HEK293 (cell line): Measurements from ENCODE around the gene COL9A1.

ENCODE experiments used
- GLI2 ChIP-seq: fragments of 450-650 bp; formaldehyde crosslinking; IDR thresholded peaks from 2 replicates; pipeline ENCODE4; 2017; ENCODE audit warnings: missing biosample characterization, missing genetic modification characterization, low read depth, borderline replicate concordance
- GLIS1 ChIP-seq: fragments of 450-650 bp; formaldehyde crosslinking; IDR thresholded peaks from 2 replicates; pipeline ENCODE4 v1.5.1; 2016; ENCODE audit warnings: missing biosample characterization, missing genetic modification characterization
- PRDM4 ChIP-seq: fragments of 450-650 bp; formaldehyde crosslinking; IDR thresholded peaks from 2 replicates; pipeline ENCODE4 v1.5.1; 2017; ENCODE audit warnings: missing biosample characterization, missing genetic modification characterization
- SP7 ChIP-seq: fragments of 450-650 bp; formaldehyde crosslinking; IDR thresholded peaks from 2 replicates; pipeline ENCODE4 v1.5.1; 2016; ENCODE audit warnings: missing biosample characterization, missing genetic modification characterization
- YY2 ChIP-seq: fragments of 450-650 bp; formaldehyde crosslinking; IDR thresholded peaks from 2 replicates; pipeline ENCODE4 v1.5.1; 2016; ENCODE audit warnings: missing biosample characterization, missing genetic modification characterization
- ZBTB49 ChIP-seq: fragments of 450-650 bp; formaldehyde crosslinking; IDR thresholded peaks from 2 replicates; pipeline ENCODE4 v1.5.1; 2016; ENCODE audit warnings: missing biosample characterization, missing genetic modification characterization, low read depth
- ZFP3 ChIP-seq: fragments of 450-650 bp; formaldehyde crosslinking; IDR thresholded peaks from 2 replicates; pipeline ENCODE4 v1.5.1; 2016; ENCODE audit warnings: low read depth, missing biosample characterization, missing genetic modification characterization
- ZFP41 ChIP-seq: fragments of 450-650 bp; formaldehyde crosslinking; IDR thresholded peaks from 2 replicates; pipeline ENCODE4 v1.5.1; 2016; ENCODE audit warnings: missing biosample characterization, missing genetic modification characterization, borderline replicate concordance
- ZIC2 ChIP-seq: fragments of 450-650 bp; formaldehyde crosslinking; IDR thresholded peaks from 2 replicates; pipeline ENCODE4 v1.5.1; 2016; ENCODE audit warnings: missing biosample characterization, missing genetic modification characterization
- ZNF10 ChIP-seq: fragments of 450-650 bp; formaldehyde crosslinking; IDR thresholded peaks from 2 replicates; pipeline ENCODE4 v1.5.1; 2017; ENCODE audit warnings: missing biosample characterization, missing genetic modification characterization
- ZNF148 ChIP-seq: fragments of 450-650 bp; formaldehyde crosslinking; IDR thresholded peaks from 2 replicates; pipeline ENCODE4 v1.5.0; 2017; ENCODE audit warnings: missing biosample characterization, missing genetic modification characterization, borderline replicate concordance
- ZNF174 ChIP-seq: fragments of 450-650 bp; formaldehyde crosslinking; IDR thresholded peaks from 2 replicates; pipeline ENCODE4 v1.5.0; 2017; ENCODE audit warnings: missing biosample characterization, mild to moderate bottlenecking, missing genetic modification characterization
- ZNF211 ChIP-seq: fragments of 450-650 bp; formaldehyde crosslinking; IDR thresholded peaks from 2 replicates; pipeline ENCODE4 v1.5.1; 2016; ENCODE audit warnings: low read depth, missing biosample characterization, missing genetic modification characterization
- ZNF221 ChIP-seq: fragments of 450-650 bp; formaldehyde crosslinking; IDR thresholded peaks from 2 replicates; pipeline ENCODE4 v1.5.1; 2017; ENCODE audit warnings: missing biosample characterization, missing genetic modification characterization, borderline replicate concordance
- ZNF280D ChIP-seq: fragments of 450-650 bp; formaldehyde crosslinking; IDR thresholded peaks from 2 replicates; pipeline ENCODE4 v1.5.1; 2016; ENCODE audit warnings: missing biosample characterization, missing genetic modification characterization
- ZNF354C ChIP-seq: fragments of 450-650 bp; formaldehyde crosslinking; IDR thresholded peaks from 2 replicates; pipeline ENCODE4 v1.5.1; 2016; ENCODE audit warnings: missing biosample characterization, missing genetic modification characterization, low read depth, borderline replicate concordance
- ZNF449 ChIP-seq: fragments of 450-650 bp; formaldehyde crosslinking; IDR thresholded peaks from 2 replicates; pipeline ENCODE4 v1.5.1; 2017; ENCODE audit warnings: missing biosample characterization, mild to moderate bottlenecking, missing genetic modification characterization, moderate library complexity
- ZNF488 ChIP-seq: fragments of 450-650 bp; formaldehyde crosslinking; IDR thresholded peaks from 2 replicates; pipeline ENCODE4 v1.5.1; 2016; ENCODE audit warnings: missing biosample characterization, missing genetic modification characterization
- ZNF501 ChIP-seq: fragments of 450-650 bp; formaldehyde crosslinking; IDR thresholded peaks from 2 replicates; pipeline ENCODE4 v1.5.1; 2016; ENCODE audit warnings: missing biosample characterization, missing genetic modification characterization
- ZNF548 ChIP-seq: fragments of 450-650 bp; formaldehyde crosslinking; IDR thresholded peaks from 2 replicates; pipeline ENCODE4 v1.5.1; 2016; ENCODE audit warnings: missing biosample characterization, missing genetic modification characterization
- ZNF580 ChIP-seq: fragments of 450-650 bp; formaldehyde crosslinking; IDR thresholded peaks from 2 replicates; pipeline ENCODE4 v1.5.1; 2016; ENCODE audit warnings: missing biosample characterization, missing genetic modification characterization
- ZNF610 ChIP-seq: fragments of 450-650 bp; formaldehyde crosslinking; IDR thresholded peaks from 2 replicates; pipeline ENCODE4 v1.5.1; 2016; ENCODE audit warnings: missing biosample characterization, missing genetic modification characterization, borderline replicate concordance
- ZNF639 ChIP-seq: fragments of 450-650 bp; formaldehyde crosslinking; IDR thresholded peaks from 2 replicates; pipeline ENCODE4 v1.5.1; 2016; ENCODE audit warnings: missing biosample characterization, missing genetic modification characterization
- ZNF830 ChIP-seq: fragments of 450-650 bp; IDR thresholded peaks from 2 replicates; pipeline ENCODE4 v1.5.0; 2018; ENCODE audit warnings: missing biosample characterization, missing genetic modification characterization, low read depth, mild to moderate bottlenecking, moderate library complexity

Gene COL9A1

GRCh38 chr6:70176842-70177550 lies 125.9 kb downstream of the COL9A1 start (continued):
- TF ChIP-seq ZNF610 (tag by site-specific recombination) (no peak), ZNF488 (tag by site-specific recombination) (no peak), ZNF354C (tag by site-specific recombination) (no peak), PRDM4 (tag by site-specific recombination) (no peak), SP7 (tag by site-specific recombination) (no peak), ZNF449 (tag by site-specific recombination) (no peak), ZNF580 (tag by site-specific recombination) (no peak), ZFP3 (tag by site-specific recombination) (no peak), ZNF221 (no peak), ZNF501 (tag by site-specific recombination) (peak; percentile 56; the same call in 1 of the 2 replicates), ZNF174 (tag by site-specific recombination) (no peak), ZNF639 (no peak), ZNF148 (tag by site-specific recombination) (no peak), ZBTB49 (tag by site-specific recombination) (no peak), GLI2 (tag by site-specific recombination) (no peak), ZNF10 (tag by site-specific recombination) (no peak), ZNF211 (tag by site-specific recombination) (no peak), ZNF280D (no peak), ZIC2 (tag by site-specific recombination) (0 out of 2 replicates have a peak, but pooled peaks have one; percentile 24), YY2 (no peak), ZNF830 (tag by site-specific recombination) (no peak), ZNF548 (tag by site-specific recombination) (no peak), ZFP41 (tag by site-specific recombination) (no peak), GLIS1 (tag by site-specific recombination) (no peak)
